CD4-positive, alpha-beta T cell treated with Interleukin-1 beta for 1 hour (primary cell): ENCODE results near the gene INSL3.
"Not testable (repeated sequence)": the region's sequence is repeated elsewhere in the genome, so short reads cannot be mapped to it uniquely, and the experiment has no call there.

Source experiments
- DNase-seq, 2 donors: peaks; one replicate each; pipeline ENCODE4 v3.0.0-alpha.2; 2020 to 2022

The INSL3 gene

DNA sequence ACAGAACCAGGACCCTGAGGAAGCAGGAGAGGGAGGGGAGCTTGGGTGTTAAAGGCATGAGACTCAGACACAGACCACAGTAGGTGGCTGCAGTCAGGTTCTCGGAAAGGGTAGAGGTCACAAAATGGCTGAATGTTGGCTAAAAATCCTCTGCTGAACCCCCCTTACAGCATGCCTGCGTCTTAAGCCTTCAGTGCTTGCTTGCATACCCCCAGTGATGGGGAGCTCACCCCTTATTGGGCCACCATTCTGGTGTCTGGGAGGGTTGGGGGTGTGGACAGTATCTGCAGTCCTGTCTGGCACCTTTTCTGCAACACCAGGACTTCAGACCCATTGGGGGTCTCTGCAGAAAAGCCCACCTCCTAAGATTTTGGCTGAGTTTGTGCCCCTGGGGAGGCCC is 40.5 kb downstream of the INSL3 start:
- DNase-seq, result no peak

GRCh38 chr19:17778968-17779929 is 42.1 kb downstream of the INSL3 start:
- peak in 1 of 2 donors; percentile 53 for DNase-seq

- peak; percentile 48 to 71 for DNase-seq
Measured at GRCh38 chr19:17778251-17778967, 42.9 kb downstream of the INSL3 start.

DNA sequence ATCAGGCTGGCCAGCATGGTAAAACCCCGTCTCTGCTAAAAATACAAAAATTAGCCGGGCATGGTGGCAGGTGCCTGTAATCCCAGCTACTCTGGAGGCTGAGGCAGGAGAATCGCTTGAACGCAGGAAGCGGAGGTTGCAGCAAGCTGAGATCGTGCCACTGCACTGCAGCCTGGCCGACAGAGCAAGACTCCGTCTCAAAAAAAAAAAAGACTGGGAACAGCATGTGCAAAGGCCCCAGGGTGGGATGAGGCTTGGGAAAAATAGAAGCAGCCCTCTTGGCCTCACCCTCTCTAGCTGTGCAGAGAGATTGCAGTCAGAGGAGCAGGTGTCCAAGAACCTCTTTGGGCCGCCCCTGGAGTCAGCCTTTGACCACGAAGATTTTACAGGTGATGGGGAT is 43.5 kb downstream of the INSL3 start:
- not testable (repeated sequence) for DNase-seq

DNA sequence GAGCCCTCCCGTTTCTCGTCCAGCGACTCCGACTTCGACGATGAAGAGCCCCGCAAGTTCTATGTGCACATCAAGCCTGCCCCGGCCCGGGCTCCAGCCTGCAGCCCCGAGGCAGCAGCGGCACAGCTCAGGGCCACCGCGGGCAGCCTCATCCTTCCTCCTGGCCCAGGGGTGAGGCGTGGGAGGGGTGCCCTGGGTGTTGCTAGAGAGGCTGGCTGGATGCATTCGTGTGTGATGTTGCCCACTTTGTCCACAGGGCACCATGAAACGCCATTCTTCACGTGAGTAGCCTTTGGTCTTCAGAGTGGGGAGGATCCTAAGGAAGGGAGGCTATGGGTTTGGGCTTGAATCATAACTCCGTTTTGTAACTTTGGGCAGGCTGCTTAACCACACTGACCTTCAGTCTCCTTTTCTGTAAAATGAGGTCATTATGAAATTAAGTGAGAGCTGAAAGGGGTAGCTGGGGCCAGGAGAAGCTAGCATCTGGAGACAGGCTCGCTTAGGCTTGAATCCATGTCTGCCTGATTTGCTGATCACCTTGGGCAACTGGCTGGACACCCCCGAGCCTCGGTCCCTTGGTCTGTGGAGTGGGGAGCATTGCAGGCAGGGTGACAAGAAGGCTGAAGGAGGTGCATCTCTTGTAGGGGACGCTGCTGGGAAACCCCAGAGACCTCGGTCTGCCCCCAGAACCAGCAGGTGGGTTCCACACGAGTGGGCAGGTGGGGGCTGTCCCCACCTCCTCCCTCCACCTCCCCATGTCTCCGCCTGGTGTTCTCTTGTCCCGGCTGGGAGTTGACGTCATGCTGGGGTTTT is 45.1 kb downstream of the INSL3 start:
- DNase-seq, result peak in 1 of 2 donors; percentile 86

- DNase-seq, result peak; percentile 30 to 48
Measured at GRCh38 chr19:17775245-17775927, 45.9 kb downstream of the INSL3 start.

GRCh38 chr19:17772172-17772571 is 49.1 kb downstream of the INSL3 start:
- no peak for DNase-seq

- DNase-seq, result no peak
Measured at GRCh38 chr19:17770613-17771012, 50.7 kb downstream of the INSL3 start.

GRCh38 chr19:17767559-17767958 is 53.8 kb downstream of the INSL3 start:
- no peak for DNase-seq

GRCh38 chr19:17766543-17767131 is 54.7 kb downstream of the INSL3 start:
- DNase-seq, result peak; percentile 34 to 69
